Esophagus muscularis mucosa (tissue), 3 donors: ENCODE measurements around the gene GNG5.

Source experiments
- CTCF ChIP-seq, 3 experiments: fragments of 200-600 bp in 2 of 3; fragments of 450-650 bp in 1 of 3; sonication (generic) in 2 of 3; IDR thresholded peaks; one replicate each; pipeline ENCODE4 v1.5.1; 2017 to 2019; ENCODE audit warnings: antibody characterized with exemption in 3 of 3, mild to moderate bottlenecking in 2 of 3, moderate library complexity in 1 of 3
- POLR2A ChIP-seq: fragments of 450-650 bp; IDR thresholded peaks from one replicate; pipeline ENCODE4 v1.6.1; 2017; ENCODE audit warnings: antibody characterized with exemption, moderate library complexity, mild to moderate bottlenecking, low read depth
- POLR2AphosphoS5 ChIP-seq, 2 donors: sonication (generic); formaldehyde crosslinking; IDR thresholded peaks; one replicate each; pipeline ENCODE4 v1.6.1; 2017; ENCODE audit warnings: antibody characterized with exemption in 2 of 2

- no peak for TF ChIP-seq CTCF (IDR thresholded peaks at IDR 0.05)
- no peak for TF ChIP-seq POLR2AphosphoS5 (IDR thresholded peaks at IDR 0.05)
- no peak for TF ChIP-seq POLR2A
These were observed 53.9 kb downstream of the GNG5 start for GRCh38 chr1:84452436-84452835.
